PFSK-1 (cell line): Measurements from ENCODE around the gene TTC27.

ENCODE experiments used
- POLR2AphosphoS5 ChIP-seq: IDR thresholded peaks from 2 replicates; pipeline ENCODE4 v1.6.1; 2012; ENCODE audit warnings: low read depth, mild to moderate bottlenecking, control low read depth, low read length, moderate library complexity
- REST ChIP-seq, 2 experiments: IDR thresholded peaks; 2 replicates each; pipeline versions ENCODE4 v1.6.1 to v1.8.0; 2011 to 2012; ENCODE audit warnings: low read depth in 2 of 2, low read length in 2 of 2, control low read depth in 1 of 2, inconsistent platforms in 1 of 2, mild to moderate bottlenecking in 1 of 2, moderate library complexity in 1 of 2; ENCODE audit not compliant: insufficient read depth in 1 of 2

DNA sequence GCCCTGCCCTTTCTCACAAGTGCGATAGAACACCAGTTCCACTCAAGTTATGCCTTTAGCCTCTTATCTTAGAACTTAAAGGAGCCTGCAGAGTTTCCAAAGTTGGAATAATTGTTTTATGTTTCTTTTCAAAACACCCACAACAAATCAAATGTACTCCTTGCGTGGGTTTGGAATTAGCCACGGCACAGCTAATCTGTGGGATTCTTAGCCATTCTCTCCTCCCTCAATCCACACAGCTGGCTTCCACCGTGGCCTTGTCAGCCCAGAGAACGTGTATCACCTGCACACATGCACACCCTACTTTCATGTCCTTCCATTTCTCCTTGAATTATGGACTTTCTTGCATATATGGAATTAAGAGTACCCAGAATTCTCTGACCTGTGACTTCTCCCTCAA is 183.8 kb downstream of the TTC27 start:
- TF ChIP-seq POLR2AphosphoS5 (no peak), REST (IDR thresholded peaks at IDR 0.05; ENCODE audit: insufficient read depth in 1 of 2, low read depth in 2 of 2, low read length in 2 of 2) (no peak)
